Esophagus squamous epithelium (tissue), 4 donors: ENCODE results near the gene CBX3.

Experiments
- CTCF ChIP-seq, 6 experiments: fragments of 450-650 bp in 4 of 6; fragments of 200-600 bp in 2 of 6; sonication (generic) in 2 of 6; IDR thresholded peaks; one replicate each; pipeline ENCODE4 v1.5.1; 2016 to 2019; ENCODE audit warnings: antibody characterized with exemption in 6 of 6, mild to moderate bottlenecking in 4 of 6, moderate library complexity in 4 of 6
- POLR2A ChIP-seq, 4 donors: fragments of 450-650 bp; IDR thresholded peaks; one replicate each; pipeline ENCODE4 v1.6.1; 2017; ENCODE audit warnings: antibody characterized with exemption in 4 of 4, mild to moderate bottlenecking in 4 of 4, moderate library complexity in 3 of 4

- TF ChIP-seq POLR2A (IDR thresholded peaks at IDR 0.05) = no peak
- TF ChIP-seq CTCF (IDR thresholded peaks at IDR 0.05) = no peak
Measured at GRCh38 chr7:26185131-26185843, 16.3 kb upstream of the CBX3 start.
